ENCODE measurements around the gene RSPO4. TPM values are rescaled to one million over a fixed set of nuclear protein-coding genes. Genes with fewer than 3 reads are reported as not detected.

RSPO4 gene
- total and polyA plus RNA-seq, 8 donors = 0.25 TPM; not detected in 7

- H3K36me3 ChIP-seq = no peaks in the 10 kb centered on the region
- WGBS, 5 donors = 80 to 89% (median 83%) methylated on average over 4 to 8 of the region's 8 CpGs
Observed at GRCh38 chr20:946826-947225, 55.3 kb downstream of the RSPO4 start.

GRCh38 chr20:945841-946240 lies 56.3 kb downstream of the RSPO4 start:
- no peak for DNase-seq
- Histone ChIP-seq H3K27ac (no peak overlapping the region), H3K4me1 (no peaks in the 10 kb centered on the region), H3K36me3 (no peaks in the 10 kb centered on the region), H3K27me3 (peaks cover 0 to 59% (median 0%) of the 10 kb centered on the region in 3 donors), H3K4me3 (no peak overlapping the region), H3K9me3 (no peaks in the 10 kb centered on the region)
- 87 to 95% (median 92%) methylated on average over 13 of the region's 13 CpGs for WGBS, 5 donors
- no peak for TF ChIP-seq CTCF (IDR thresholded peaks at IDR 0.05)
- no peak for TF ChIP-seq POLR2AphosphoS5 (IDR thresholded peaks at IDR 0.05)
- TF ChIP-seq POLR2A (IDR thresholded peaks at IDR 0.05) = no peak
- no peak for TF ChIP-seq EP300 (IDR thresholded peaks at IDR 0.05)
- intact Hi-C loops (cut with DNase I; ENCODE audit: low total_unique reads) = no loop called here

More at GRCh38 chr20:946826-947225, 55.3 kb downstream of the RSPO4 start:
- intact Hi-C loops (cut with DNase I; ENCODE audit: low total_unique reads) = no loop called here
- Histone ChIP-seq H3K27ac (no peak overlapping the region), H3K27me3 (peaks cover 0 to 51% (median 0%) of the 10 kb centered on the region in 3 donors), H3K9me3 (no peaks in the 10 kb centered on the region), H3K4me1 (no peaks in the 10 kb centered on the region), H3K4me3 (no peak overlapping the region)
- no peak for DNase-seq
- TF ChIP-seq CTCF (IDR thresholded peaks at IDR 0.05) (no peak), POLR2AphosphoS5 (IDR thresholded peaks at IDR 0.05) (no peak), POLR2A (IDR thresholded peaks at IDR 0.05) (no peak), EP300 (IDR thresholded peaks at IDR 0.05) (no peak)

- no peak for TF ChIP-seq POLR2A (IDR thresholded peaks at IDR 0.05)
- no peak for TF ChIP-seq EP300 (IDR thresholded peaks at IDR 0.05)
- TF ChIP-seq POLR2AphosphoS5 (IDR thresholded peaks at IDR 0.05) = no peak
- TF ChIP-seq CTCF (IDR thresholded peaks at IDR 0.05) = no peak
- Histone ChIP-seq H3K9me3 (no peaks in the 10 kb centered on the region), H3K27me3 (peaks cover 0 to 56% (median 0%) of the 10 kb centered on the region in 3 donors), H3K27ac (no peak overlapping the region), H3K4me3 (no peak overlapping the region), H3K36me3 (no peaks in the 10 kb centered on the region), H3K4me1 (no peaks in the 10 kb centered on the region)
- 46 to 61% (median 50%) methylated on average over 13 of the region's 13 CpGs for WGBS, 5 donors
- DNase-seq = no peak
- intact Hi-C loops (cut with DNase I; ENCODE audit: low total_unique reads) = no loop called here
Observed at GRCh38 chr20:944774-945410, 57.2 kb downstream of the RSPO4 start.

- no peak for DNase-seq
Observed at GRCh38 chr20:944148-944547, 58.0 kb downstream of the RSPO4 start.

More at GRCh38 chr20:944148-944547, 58.0 kb downstream of the RSPO4 start:
- TF ChIP-seq POLR2AphosphoS5 (IDR thresholded peaks at IDR 0.05) (no peak), POLR2A (IDR thresholded peaks at IDR 0.05) (no peak), CTCF (IDR thresholded peaks at IDR 0.05) (no peak), EP300 (IDR thresholded peaks at IDR 0.05) (no peak)
- Histone ChIP-seq H3K4me3 (no peak overlapping the region), H3K27me3 (peaks cover 0 to 57% (median 0%) of the 10 kb centered on the region in 3 donors), H3K9me3 (no peaks in the 10 kb centered on the region), H3K36me3 (no peaks in the 10 kb centered on the region), H3K27ac (no peak overlapping the region), H3K4me1 (no peaks in the 10 kb centered on the region)
- WGBS, 5 donors = 74 to 85% (median 83%) methylated on average over 9 of the region's 9 CpGs
- intact Hi-C loops (cut with DNase I; ENCODE audit: low total_unique reads) = no loop called here

Data from stomach (tissue), 9 donors.